Aorta (tissue), 5 donors: ENCODE measurements around the gene LMBR1L. TPM values are rescaled to one million over a fixed set of nuclear protein-coding genes. Genes with fewer than 3 reads are reported as not detected.

Source experiments
- ATAC-seq: fragments of 200-7000 bp; cut with Tn5 transposase; one replicate; pipeline ENCODE4 v1.9.1; 2022; ENCODE audit warnings: moderate library complexity; ENCODE audit not compliant: low FRiP score
- DNase-seq, 2 donors: peaks; one replicate each; pipeline ENCODE4 v3.0.0-alpha.2; 2020
- H3K27ac ChIP-seq, 2 donors: one replicate each; pipeline ENCODE4 v1.5.1; 2013; ENCODE audit warnings: low read length in 2 of 2, mild to moderate bottlenecking in 2 of 2, moderate library complexity in 2 of 2, control low read depth in 1 of 2, inconsistent platforms in 1 of 2, low read depth in 1 of 2
- H3K27me3 ChIP-seq, 2 donors: one replicate each; pipeline ENCODE4 v1.6.1; 2013; ENCODE audit warnings: control low read depth in 1 of 2, low read length in 1 of 2, mild to moderate bottlenecking in 1 of 2, moderate library complexity in 1 of 2; ENCODE audit not compliant: insufficient read depth in 2 of 2, control insufficient read depth in 1 of 2
- H3K36me3 ChIP-seq, 2 donors: one replicate each; pipeline ENCODE4 v1.6.1; 2013; ENCODE audit warnings: control low read depth in 1 of 2, low read length in 1 of 2, mild to moderate bottlenecking in 1 of 2; ENCODE audit not compliant: insufficient read depth in 2 of 2, control insufficient read depth in 1 of 2
- H3K4me1 ChIP-seq, 2 donors: one replicate each; pipeline ENCODE4 v1.6.1; 2013; ENCODE audit warnings: low read length in 2 of 2, control low read depth in 1 of 2, mild to moderate bottlenecking in 1 of 2, moderate library complexity in 1 of 2; ENCODE audit not compliant: insufficient read depth in 2 of 2, control insufficient read depth in 1 of 2
- H3K4me3 ChIP-seq, 2 donors: one replicate each; pipeline ENCODE4 v1.5.1; 2013; ENCODE audit warnings: low read length in 2 of 2, control low read depth in 1 of 2, mild to moderate bottlenecking in 1 of 2
- H3K9me3 ChIP-seq: one replicate; pipeline ENCODE4 v1.6.1; 2013; ENCODE audit warnings: mild to moderate bottlenecking, low read length; ENCODE audit not compliant: control insufficient read depth
- WGBS, 2 donors: extraction: QIAGEN DNeasy Blood & Tissue Kit; methylation state at CpG; one replicate each; pipeline ENCODE4 v1.1.7; 2013; 5-methylcytosine and 5-hydroxymethylcytosine counted together
- intact Hi-C, 2 donors: fragments of 100-400 bp; cut with DNase I; formaldehyde crosslinking; loops; one replicate each; pipeline versions ENCODE4 v1.14.2 to v1.15.0; 2022
- polyA plus RNA-seq, 2 donors: library from polyadenylated mRNA; stranded (reverse); fragments of 200-250 nt; gene quantifications; one replicate each; pipeline ENCODE4 v1.2.3, GENCODE V29; 2013
- total RNA-seq, 2 donors: library from RNA; stranded (reverse); fragmentation: NEBNext Ultra II Directional; extraction: Animal tissue kit (Norgen Biotek cat#: 25700); gene quantifications; one replicate each; pipeline ENCODE4 v1.2.1, GENCODE V29; 2021
- donor health status: healthy with polysubstance abuse.
- donor health status: Bipolar disorder and iron deficiency.
- donor health status: DM: no; HTN: no; CAD: no.
- donor health status: DM: no; HTN: no; CAD: no.
- donor health status: DM: yes; HTN: yes; CAD: no.

LMBR1L gene
- total and polyA plus RNA-seq, 4 donors, result 5.6 to 160 (median 86.5) TPM

- Histone ChIP-seq H3K9me3 (no peaks in the 10 kb centered on the region), H3K4me3 (no peak overlapping the region), H3K4me1 (no peaks in the 10 kb centered on the region), H3K36me3 (peaks cover 3 to 19% of the 10 kb centered on the region in 2 donors), H3K27me3 (no peaks in the 10 kb centered on the region), H3K27ac (no peak overlapping the region)
- no peak for ATAC-seq
- DNase-seq, result no peak
- 65 to 67% methylated on average over 20 of the region's 20 CpGs for WGBS, 2 donors
- intact Hi-C loops, result no loop called here
These were observed 61.0 kb downstream of the LMBR1L start for GRCh38 chr12:49049566-49050224.

- Histone ChIP-seq H3K4me3 (no peak overlapping the region), H3K36me3 (peaks cover 3 to 21% of the 10 kb centered on the region in 2 donors), H3K9me3 (no peaks in the 10 kb centered on the region), H3K4me1 (no peaks in the 10 kb centered on the region), H3K27ac (no peak overlapping the region), H3K27me3 (no peaks in the 10 kb centered on the region)
- peak in 1 of 2 donors; percentile 26 for DNase-seq
- intact Hi-C loops, result no loop called here
- WGBS, 2 donors, result 87 to 89% methylated on average over 10 of the region's 10 CpGs
- no peak for ATAC-seq
These were observed 61.7 kb downstream of the LMBR1L start for GRCh38 chr12:49048953-49049352.

Other genes with a start within 250 kb of the LMBR1L start
- gene RND1, start 245.0 kb downstream of the LMBR1L start, total RNA-seq, result 1 to 10 TPM; 3.7 TPM
- gene RND1, start 245.0 kb downstream of the LMBR1L start, polyA plus RNA-seq, result under 1 TPM; 0.56 to 0.88 TPM
- 10 to 100 TPM; 35.7 to 41.4 TPM for gene FKBP11, start 185.4 kb downstream of the LMBR1L start, total RNA-seq
- gene FKBP11, start 185.4 kb downstream of the LMBR1L start, polyA plus RNA-seq, result 10 to 100 TPM; 14.3 to 51.3 TPM
- 100 to 1,000 TPM; 153 to 155 TPM for gene ARF3, start 153.4 kb downstream of the LMBR1L start, total RNA-seq
- gene ARF3, start 153.4 kb downstream of the LMBR1L start, polyA plus RNA-seq, result 10 to 100 TPM; 65.3 to 65.5 TPM
- gene WNT10B, start 139.1 kb downstream of the LMBR1L start, total RNA-seq, result 1 to 10 TPM in 1 of 2 donors, under 1 TPM in 1; 0.55 to 4.9 TPM
- not detected for gene WNT10B, start 139.1 kb downstream of the LMBR1L start, polyA plus RNA-seq
- gene WNT1, start 132.5 kb downstream of the LMBR1L start, total RNA-seq, result not detected
- gene WNT1, start 132.5 kb downstream of the LMBR1L start, polyA plus RNA-seq, result not detected
- under 1 TPM in 1 of 2 donors, not detected in 1; 0.10 TPM for gene DDN, start 111.5 kb downstream of the LMBR1L start, total RNA-seq
- under 1 TPM in 1 of 2 donors, not detected in 1; 0.50 TPM for gene DDN, start 111.5 kb downstream of the LMBR1L start, polyA plus RNA-seq
- gene PRKAG1, start 92.1 kb downstream of the LMBR1L start, total RNA-seq, result 10 to 100 TPM; 44.8 to 50.6 TPM
- 10 to 100 TPM; 48.0 to 57.1 TPM for gene PRKAG1, start 92.1 kb downstream of the LMBR1L start, polyA plus RNA-seq
- 10 to 100 TPM; 88.6 to 97.4 TPM for gene KMT2D, start 50.1 kb downstream of the LMBR1L start, total RNA-seq
- 10 to 100 TPM; 11.5 to 14.4 TPM for gene KMT2D, start 50.1 kb downstream of the LMBR1L start, polyA plus RNA-seq
- 1 to 10 TPM in 1 of 2 donors, under 1 TPM in 1; 0.55 to 1.1 TPM for gene RHEBL1, start 40.9 kb downstream of the LMBR1L start, total RNA-seq
- gene RHEBL1, start 40.9 kb downstream of the LMBR1L start, polyA plus RNA-seq, result 1 to 10 TPM; 1.3 to 2.4 TPM
- gene DHH, start 16.0 kb downstream of the LMBR1L start, total RNA-seq, result 1 to 10 TPM; 1.3 to 3.6 TPM
- under 1 TPM in 1 of 2 donors, not detected in 1; 0.33 TPM for gene DHH, start 16.0 kb downstream of the LMBR1L start, polyA plus RNA-seq
- 100 to 1,000 TPM; 403 to 813 TPM for gene TUBA1B, start 20.5 kb upstream of the LMBR1L start, total RNA-seq
- gene TUBA1B, start 20.5 kb upstream of the LMBR1L start, polyA plus RNA-seq, result 100 to 1,000 TPM; 619 to 672 TPM
- gene TUBA1A, start 78.2 kb upstream of the LMBR1L start, total RNA-seq, result 100 to 1,000 TPM; 148 to 253 TPM
- gene TUBA1A, start 78.2 kb upstream of the LMBR1L start, polyA plus RNA-seq, result 100 to 1,000 TPM; 102 to 172 TPM
- gene TUBA1C, start 154.2 kb upstream of the LMBR1L start, total RNA-seq, result 100 to 1,000 TPM in 1 of 2 donors, 10 to 100 TPM in 1; 89.2 to 181 TPM
- gene TUBA1C, start 154.2 kb upstream of the LMBR1L start, polyA plus RNA-seq, result 100 to 1,000 TPM; 163 to 191 TPM
- gene PRPH, start 184.3 kb upstream of the LMBR1L start, total RNA-seq, result 1 to 10 TPM in 1 of 2 donors, under 1 TPM in 1; 0.49 to 5.4 TPM
- 10 to 100 TPM in 1 of 2 donors, not detected in 1; 13.8 TPM for gene PRPH, start 184.3 kb upstream of the LMBR1L start, polyA plus RNA-seq
- gene TROAP, start 212.4 kb upstream of the LMBR1L start, total RNA-seq, result 1 to 10 TPM; 1.1 to 4.3 TPM
- 1 to 10 TPM in 1 of 2 donors, under 1 TPM in 1; 0.10 to 1.8 TPM for gene TROAP, start 212.4 kb upstream of the LMBR1L start, polyA plus RNA-seq
- gene C1QL4, start 226.3 kb upstream of the LMBR1L start, total RNA-seq, result not detected
- not detected for gene C1QL4, start 226.3 kb upstream of the LMBR1L start, polyA plus RNA-seq
- under 1 TPM in 1 of 2 donors, not detected in 1; 0.24 TPM for gene DNAJC22, start 236.0 kb upstream of the LMBR1L start, total RNA-seq
- gene DNAJC22, start 236.0 kb upstream of the LMBR1L start, polyA plus RNA-seq, result 1 to 10 TPM in 1 of 2 donors, under 1 TPM in 1; 0.50 to 1.2 TPM